Measurements from ENCODE around the gene EPS8L2.

Gene EPS8L2

DNA sequence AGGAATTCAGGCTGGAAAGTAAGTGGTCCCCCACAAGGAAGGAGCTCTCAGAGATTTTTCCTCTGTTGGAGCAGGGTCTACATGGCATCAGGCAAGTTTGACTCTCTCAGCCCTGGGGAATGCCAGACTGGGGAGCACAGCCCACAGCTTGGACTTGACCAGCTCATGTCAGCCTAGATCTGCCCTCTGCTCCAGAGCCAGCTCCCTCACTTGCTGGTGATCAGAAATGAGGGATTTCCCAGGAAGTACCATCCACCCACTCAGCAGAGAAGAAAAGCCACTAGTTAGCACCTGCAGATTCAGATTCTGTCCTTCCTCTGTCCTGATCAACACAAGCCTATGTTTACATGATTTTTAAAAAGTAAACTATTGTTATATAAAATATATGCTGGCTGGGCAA is 54.2 kb downstream of the EPS8L2 start:
- no peak for DNase-seq (ENCODE audit: low read depth, low spot score)

DNA sequence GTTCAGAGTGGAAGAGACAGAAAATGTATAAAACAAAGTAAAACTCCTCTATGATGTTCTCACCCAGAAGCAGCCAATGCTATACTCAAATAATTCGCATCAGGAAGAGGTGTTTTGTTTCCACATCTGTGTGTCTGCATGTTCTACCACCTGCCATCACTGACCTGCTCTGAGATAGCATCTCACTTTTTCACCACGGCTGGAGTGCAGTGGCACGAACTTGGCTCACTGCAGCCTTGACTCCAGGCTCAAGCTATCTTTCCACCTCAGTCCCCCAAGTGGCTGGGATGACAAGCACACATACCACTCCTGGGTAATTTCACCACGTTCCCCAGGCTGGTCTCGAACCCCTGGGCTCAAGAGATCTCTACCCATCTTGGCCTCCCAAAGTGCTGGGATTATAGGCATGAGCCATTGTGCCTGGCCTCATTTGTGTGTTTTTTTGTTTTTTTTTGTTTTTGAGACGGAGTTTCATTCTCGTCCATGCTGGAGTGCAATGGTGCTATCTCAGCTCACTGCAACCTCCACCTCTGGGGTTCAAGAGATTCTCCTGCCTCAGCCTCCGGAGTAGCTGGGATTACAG is 55.6 kb downstream of the EPS8L2 start:
- DNase-seq (ENCODE audit: low read depth, low spot score), result no peak

DNA sequence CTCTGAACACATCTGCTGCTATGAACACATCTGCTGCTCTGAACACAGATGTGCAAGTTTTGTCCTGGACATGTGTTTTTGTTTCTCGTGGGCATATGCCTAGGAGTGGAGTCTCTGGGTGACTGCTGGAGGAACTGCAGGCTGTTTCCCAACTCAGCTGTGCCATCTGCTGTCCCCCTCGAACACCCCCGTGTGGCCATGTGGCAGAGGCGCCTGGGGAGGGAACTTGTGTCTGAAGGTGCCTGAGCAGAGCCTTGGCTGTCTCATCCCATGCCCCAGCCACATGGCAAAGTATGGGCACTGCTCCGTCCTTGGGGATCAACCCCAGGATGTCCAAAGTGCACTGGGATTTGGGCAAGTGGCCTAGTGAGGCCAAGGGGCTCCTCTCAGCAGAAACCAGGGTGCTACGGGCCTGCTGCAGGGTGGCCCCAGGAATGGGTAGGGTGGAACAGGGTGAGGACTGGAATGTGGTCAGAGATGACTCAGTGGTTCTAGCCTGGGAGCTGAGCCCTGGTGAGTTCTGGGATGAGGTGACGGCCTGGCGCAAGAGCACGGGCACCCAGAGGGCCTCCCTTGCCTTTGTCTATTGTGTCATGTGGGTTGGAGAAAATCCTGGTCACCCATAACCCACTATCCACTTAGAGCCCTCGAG is 56.5 kb downstream of the EPS8L2 start:
- DNase-seq (ENCODE audit: low read depth, low spot score), result no peak

DNA sequence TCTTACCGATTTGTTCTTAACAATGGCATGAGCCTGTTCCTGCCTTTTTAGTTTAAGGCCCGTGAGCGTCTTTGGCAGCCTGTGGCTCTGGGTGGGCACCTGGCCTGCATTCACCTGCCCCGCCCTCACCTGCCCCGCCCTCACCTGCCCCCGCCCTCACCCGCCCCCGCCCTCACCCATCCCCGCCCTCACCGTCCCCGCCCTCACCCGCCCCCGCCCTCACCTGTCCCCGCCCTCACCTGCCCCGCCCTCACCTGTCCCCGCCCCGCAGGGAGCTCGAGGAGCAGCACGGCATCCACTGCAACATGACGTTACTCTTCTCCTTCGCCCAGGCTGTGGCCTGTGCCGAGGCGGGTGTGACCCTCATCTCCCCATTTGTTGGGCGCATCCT is 57.0 kb downstream of the EPS8L2 start:
- no peak for DNase-seq (ENCODE audit: low read depth, low spot score)

GRCh38 chr11:763549-764321 is 57.7 kb downstream of the EPS8L2 start:
- no peak for DNase-seq (ENCODE audit: low read depth, low spot score)

- no peak for DNase-seq (ENCODE audit: low read depth, low spot score)
Observed at GRCh38 chr11:764322-765024, 58.4 kb downstream of the EPS8L2 start.

GRCh38 chr11:765025-765801 is 59.2 kb downstream of the EPS8L2 start:
- no peak for DNase-seq (ENCODE audit: low read depth, low spot score)

DNA sequence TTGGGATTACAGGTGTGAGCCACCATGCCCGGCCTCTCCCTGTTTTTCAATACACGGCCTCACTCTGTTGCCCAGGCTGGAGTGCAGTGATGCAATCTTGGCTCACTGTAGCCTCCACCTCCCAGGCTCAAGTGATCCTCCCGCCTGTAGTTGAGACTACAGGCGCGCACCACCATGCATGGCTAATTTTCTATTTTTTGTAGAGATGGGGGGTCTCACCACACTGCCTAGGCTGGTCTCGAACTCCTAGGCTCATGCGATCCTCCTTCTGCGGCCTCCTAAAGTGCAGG is 59.7 kb downstream of the EPS8L2 start:
- DNase-seq (ENCODE audit: low read depth, low spot score), result no peak

DNA sequence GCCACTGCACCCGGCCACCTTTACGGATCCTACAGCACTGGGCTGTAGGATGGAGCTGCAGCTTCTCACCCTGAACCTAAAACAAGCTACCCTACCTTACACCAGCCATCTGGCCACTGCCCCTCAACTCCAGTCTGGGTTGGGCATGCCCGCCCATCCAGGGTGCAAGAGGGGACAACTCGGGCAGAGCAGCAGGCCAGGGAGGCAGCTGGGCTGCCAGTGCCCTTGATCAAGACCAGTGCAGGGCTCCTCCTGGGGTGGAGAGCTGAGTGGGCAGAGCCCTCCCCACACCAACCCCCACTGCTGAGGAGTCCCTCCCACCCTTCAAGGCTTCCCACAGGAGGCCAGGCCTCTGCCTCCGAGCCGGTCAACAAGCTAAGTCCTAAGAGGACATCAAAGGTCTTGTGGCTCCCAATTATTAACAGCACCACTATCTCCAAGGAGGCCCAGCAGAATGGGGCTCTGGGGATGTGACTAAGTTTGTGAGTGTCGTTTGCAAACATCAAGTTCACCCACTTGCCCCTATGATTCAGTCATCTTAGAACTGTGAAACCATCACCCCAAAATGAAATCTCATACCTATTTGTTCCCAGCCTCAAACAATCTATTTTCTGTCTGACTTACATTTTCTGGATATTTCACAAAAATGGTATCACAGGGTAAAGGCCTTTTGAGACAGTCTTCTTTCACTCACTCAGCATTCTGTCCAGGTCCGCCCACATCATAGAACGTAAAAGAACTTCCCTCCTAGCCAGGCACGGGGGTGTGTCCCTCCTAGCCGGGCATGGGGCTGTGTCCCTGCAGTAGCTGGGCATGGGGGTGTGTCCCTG is 60.3 kb downstream of the EPS8L2 start:
- no peak for DNase-seq (ENCODE audit: low read depth, low spot score)

GRCh38 chr11:766936-767210 is 60.8 kb downstream of the EPS8L2 start:
- DNase-seq (ENCODE audit: low read depth, low spot score), result no peak

- DNase-seq (ENCODE audit: low read depth, low spot score), result no peak
Observed at GRCh38 chr11:767238-767637, 61.2 kb downstream of the EPS8L2 start.

DNA sequence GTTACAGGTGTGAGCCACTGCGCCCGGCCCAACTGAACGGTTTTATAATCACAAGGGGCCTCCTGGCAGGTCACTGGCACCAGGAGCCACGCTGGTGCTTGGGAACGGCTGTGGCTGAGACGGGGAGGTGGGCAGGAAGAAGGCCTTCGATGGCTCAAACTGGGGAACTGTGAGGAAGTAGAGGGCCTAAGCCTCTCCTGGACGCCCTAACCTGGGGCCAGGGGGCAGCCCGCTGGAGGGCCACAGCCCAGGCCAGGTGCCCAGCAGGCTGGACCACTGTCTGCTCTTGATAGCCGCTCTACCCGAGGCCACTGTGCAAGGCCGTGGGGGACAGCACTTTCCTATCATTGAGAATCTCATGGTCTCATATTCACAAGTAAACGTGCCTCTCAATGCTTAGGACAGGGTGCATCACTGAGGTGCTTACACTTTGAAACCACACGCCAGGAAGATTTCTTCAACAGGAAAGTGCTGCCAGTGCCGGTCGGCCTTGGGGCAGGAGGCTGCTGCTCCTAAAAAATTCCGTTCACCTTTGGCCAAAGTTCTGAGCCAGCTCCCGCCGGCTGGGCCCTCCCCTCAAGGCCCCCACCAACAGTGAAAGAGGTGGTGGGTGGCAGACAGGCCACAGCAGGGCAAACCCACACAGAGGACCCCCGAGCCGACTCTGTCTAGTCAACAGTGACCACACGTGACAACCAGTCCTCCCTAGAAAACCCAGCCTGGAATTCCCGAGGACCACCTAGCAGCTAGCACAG is 64.0 kb downstream of the EPS8L2 start:
- DNase-seq (ENCODE audit: low read depth, low spot score), result no peak

- DNase-seq (ENCODE audit: low read depth, low spot score), result no peak
Observed at GRCh38 chr11:770642-771616, 64.9 kb downstream of the EPS8L2 start.

DNA sequence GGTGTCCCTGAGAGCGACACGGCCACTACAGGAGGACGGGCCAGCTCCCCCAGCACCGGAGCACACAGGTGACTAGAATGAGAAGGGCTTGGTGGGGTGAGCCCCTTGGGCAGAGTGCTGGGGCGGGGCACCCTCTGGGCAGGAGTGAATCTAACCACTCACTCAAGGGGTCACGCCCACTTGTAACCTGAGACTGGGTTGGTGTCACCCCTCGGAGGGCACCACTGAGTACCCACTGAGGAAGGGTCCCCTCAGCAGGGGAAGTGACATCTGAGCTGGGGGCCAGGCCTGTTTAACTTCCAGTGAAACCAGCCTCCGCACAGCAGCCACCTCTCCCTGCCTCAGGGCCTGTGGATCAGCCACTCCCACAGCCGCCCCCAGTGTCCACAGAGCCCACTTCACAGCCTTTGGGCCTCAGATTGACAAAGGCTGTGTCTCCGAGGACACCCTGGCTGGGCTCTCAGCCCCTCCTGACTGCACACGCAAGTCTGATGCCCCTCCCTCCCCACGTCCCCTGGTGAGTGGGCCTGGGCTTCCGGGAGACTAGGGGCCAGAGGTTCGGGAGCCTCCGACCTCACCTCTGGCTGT is 65.7 kb downstream of the EPS8L2 start:
- no peak for DNase-seq (ENCODE audit: low read depth, low spot score)

DNA sequence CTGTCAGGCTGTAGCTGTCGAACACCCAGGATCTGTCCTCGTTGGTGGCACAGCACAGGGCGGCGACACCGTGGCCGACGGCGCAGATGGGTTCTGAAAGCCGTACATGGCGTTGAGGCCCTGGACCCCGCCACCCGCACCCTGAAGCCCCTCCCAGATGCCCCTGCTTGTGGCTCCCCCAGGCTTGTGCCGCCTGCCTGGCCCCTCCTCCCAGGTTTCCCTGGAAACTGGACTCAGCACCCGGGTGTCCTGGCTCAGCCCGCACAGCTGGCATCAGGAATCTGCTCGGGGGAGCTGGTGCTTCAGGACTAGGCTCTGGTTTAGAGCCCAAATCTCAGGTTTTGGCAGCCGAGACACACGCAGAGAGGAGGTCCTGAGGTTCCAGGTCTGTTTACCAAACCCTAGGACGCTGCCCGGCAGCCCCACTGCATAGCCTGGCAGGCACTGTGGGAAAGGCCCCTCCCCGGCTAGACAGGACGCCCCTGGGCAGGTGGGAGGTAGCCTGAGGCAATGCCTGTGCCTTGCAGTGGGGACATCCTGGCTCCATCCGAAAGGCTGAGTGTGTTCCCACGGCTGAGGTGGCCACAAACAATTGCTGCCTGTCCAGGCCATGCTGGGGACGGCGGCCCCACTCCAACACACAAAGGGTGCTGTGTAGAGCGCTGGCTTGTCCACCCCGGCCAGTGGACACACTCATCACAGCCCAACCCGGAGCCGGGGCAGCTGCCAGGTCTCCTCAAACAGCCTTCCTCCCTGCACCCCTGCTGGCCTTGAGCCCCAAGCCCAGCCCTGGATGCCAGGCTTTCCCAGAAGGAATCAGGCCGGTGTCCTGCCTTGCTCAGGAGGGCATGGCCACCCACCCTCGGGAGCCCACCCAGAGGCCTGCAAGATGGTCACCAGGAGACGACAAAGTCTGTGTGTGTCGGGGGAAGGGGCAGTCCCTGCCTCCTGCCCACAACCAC is 66.7 kb downstream of the EPS8L2 start:
- DNase-seq (ENCODE audit: low read depth, low spot score), result no peak

- DNase-seq (ENCODE audit: low read depth, low spot score), result no peak
Observed at GRCh38 chr11:773425-773824, 67.4 kb downstream of the EPS8L2 start.

GRCh38 chr11:773830-774229 is 67.8 kb downstream of the EPS8L2 start:
- no peak for DNase-seq (ENCODE audit: low read depth, low spot score)

Data from activated CD4-positive, CD25-positive, alpha-beta regulatory T cell treated with anti-CD3 and anti-CD28 coated beads, Interleukin-2, amount 50 U/mL, for 16 hours (primary cell).